IPS-15b (cell line): ENCODE data around the gene TMEM271.

Source experiments
- H3K27me3 ChIP-seq: one replicate; pipeline ENCODE4 v1.6.1; 2013; ENCODE audit warnings: low read length; ENCODE audit not compliant: control insufficient read depth, insufficient read depth
- H3K36me3 ChIP-seq: one replicate; pipeline ENCODE4 v1.6.1; 2013; ENCODE audit warnings: low read length; ENCODE audit not compliant: control insufficient read depth, insufficient read depth
- H3K4me1 ChIP-seq: one replicate; pipeline ENCODE4 v1.6.1; 2013; ENCODE audit warnings: mild to moderate bottlenecking, low read length; ENCODE audit not compliant: control insufficient read depth, insufficient read depth
- H3K4me3 ChIP-seq: one replicate; pipeline ENCODE4 v1.5.1; 2013; ENCODE audit warnings: low read depth, low read length
- H3K9ac ChIP-seq: one replicate; pipeline ENCODE4 v1.6.1; 2013; ENCODE audit warnings: low read depth, mild to moderate bottlenecking, low read length
- H3K9me3 ChIP-seq: one replicate; pipeline ENCODE4 v1.6.1; 2013; ENCODE audit warnings: mild to moderate bottlenecking, low read length; ENCODE audit not compliant: control insufficient read depth, insufficient read depth

The TMEM271 gene

DNA sequence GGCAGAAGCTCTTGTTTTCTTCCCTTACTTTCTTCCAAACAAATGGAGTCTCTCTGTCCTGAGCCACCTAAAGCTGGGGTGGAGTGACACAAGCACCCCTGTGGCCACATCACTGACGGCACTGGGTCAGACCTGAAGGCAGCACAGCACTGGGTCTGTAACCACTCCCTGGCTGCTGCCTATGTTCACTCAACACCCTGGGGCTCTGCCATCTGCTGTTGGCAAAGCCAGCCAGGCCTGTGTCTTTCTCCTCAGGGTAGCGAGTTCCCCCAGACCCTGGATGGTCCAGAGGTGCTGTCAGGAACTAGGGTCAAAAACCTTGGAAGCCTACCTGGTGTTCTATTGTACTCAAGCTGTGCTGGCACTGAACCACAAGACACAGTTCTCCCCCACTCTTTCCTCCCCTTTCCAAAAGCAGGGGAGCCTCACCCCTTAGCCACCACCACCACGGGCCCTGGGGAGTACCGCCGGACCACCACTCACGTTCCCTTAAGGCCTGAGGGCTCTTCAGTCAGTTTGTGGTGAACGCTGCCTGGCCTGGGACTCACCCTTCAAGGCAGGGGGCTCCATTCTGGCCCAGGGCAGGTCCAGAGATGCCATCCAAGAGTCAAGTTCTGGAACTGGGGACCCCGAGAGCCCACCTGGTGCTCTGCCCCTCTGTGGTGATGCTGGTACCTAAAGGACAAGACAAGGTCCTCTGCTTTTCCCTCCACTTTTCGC is 31.5 kb downstream of the TMEM271 start:
- Histone ChIP-seq H3K4me3 (no peak overlapping the region), H3K9me3 (no peaks in the 10 kb centered on the region), H3K27me3 (no peaks in the 10 kb centered on the region), H3K9ac (no peak overlapping the region), H3K4me1 (no peaks in the 10 kb centered on the region), H3K36me3 (no peaks in the 10 kb centered on the region)

DNA sequence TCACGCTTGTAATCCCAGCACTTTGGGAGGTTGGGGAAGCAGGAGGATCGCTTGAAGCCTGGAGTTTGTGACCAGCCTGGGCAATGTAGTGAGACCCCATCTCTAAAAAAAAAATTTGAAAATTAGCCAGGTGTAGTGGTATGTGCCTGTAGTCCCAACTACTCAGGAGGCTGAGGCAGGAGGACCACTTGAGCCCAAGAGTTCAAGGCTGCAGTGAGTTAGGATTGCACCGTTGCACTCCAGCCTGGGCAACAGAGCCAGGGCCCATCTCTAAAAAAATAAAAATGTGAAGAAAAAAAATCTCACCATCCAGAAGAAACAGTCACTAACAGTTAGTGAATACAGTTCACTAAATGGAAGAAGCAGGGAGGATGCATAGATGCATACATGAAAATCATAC is 34.8 kb downstream of the TMEM271 start:
- Histone ChIP-seq H3K4me1 (no peaks in the 10 kb centered on the region), H3K4me3 (no peak overlapping the region), H3K27me3 (no peaks in the 10 kb centered on the region), H3K9me3 (no peaks in the 10 kb centered on the region), H3K36me3 (peaks cover 11% of the 10 kb centered on the region), H3K9ac (no peak overlapping the region)

DNA sequence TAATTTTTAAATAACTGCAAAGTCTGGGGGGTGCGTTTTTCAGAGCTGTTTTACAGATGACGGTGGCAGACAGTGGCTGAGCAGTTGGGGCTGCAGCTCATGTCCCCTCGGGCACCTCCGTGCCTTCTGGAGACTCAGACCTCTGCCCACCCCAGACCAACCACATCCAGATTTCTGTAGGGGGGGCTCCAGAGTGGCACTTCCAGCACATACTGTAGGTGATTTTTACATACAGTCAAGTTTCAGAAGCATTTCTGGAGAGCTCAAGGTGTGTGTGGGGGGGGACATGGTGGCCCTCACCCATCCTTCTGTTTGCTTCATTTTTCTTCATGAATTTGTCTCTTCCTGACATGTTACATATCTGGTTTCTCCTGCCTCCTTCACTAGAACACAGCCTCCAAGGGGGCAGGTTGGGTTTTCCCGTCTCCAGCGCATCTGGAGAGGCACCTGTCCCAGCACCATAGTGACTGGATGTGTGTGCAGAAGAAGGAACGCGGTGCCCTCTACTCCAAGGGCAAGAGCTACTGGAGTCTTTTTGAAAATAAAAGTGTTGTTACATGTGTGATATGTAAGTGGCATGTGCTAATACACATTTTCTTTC is 37.5 kb downstream of the TMEM271 start:
- H3K27me3 ChIP-seq = no peaks in the 10 kb centered on the region
- peaks cover 26% of the 10 kb centered on the region for H3K36me3 ChIP-seq
- H3K9me3 ChIP-seq = no peaks in the 10 kb centered on the region
- H3K4me3 ChIP-seq = no peak overlapping the region
- H3K4me1 ChIP-seq = no peaks in the 10 kb centered on the region
- H3K9ac ChIP-seq = no peak overlapping the region

DNA sequence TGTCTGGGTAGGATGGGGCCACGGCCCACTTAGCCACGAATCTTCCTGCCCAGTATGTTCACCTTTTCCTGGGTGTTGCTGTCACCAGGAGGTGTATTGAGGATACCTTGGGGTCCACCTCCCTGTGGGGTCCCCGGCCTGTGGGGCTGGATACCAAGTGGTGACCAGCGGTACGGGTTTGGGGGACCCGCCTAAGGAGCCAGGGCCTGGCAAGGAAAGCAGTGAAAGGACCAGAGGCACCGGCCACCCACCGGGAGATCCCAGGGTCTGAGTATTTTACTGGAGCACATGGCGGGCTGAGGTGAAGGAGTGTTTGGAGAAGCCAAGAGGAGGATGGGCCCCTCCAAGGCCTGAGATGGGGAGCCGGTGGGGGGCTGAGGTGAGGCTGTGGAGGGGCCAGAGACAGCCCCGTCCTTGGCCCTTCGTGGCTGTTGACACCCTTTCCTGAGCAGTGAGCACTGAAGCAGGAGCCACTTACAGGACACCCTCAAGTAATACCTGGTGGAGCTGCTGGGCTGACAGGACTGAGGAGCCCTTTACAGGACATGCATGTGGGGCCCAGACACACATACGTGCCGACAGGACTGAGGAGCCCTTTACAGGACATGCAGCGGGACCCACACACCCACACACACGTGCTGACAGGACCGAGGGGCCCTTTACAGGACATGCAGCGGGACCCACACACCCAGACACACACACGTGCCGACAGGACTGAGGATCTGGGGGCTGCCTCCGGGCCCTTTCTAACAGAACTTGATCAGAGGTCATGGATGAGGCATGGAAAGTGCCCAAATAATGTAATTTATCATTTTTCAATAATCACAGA is 38.4 kb downstream of the TMEM271 start:
- Histone ChIP-seq H3K9me3 (no peaks in the 10 kb centered on the region), H3K36me3 (peaks cover 34% of the 10 kb centered on the region), H3K27me3 (no peaks in the 10 kb centered on the region), H3K4me3 (no peak overlapping the region), H3K4me1 (no peaks in the 10 kb centered on the region), H3K9ac (no peak overlapping the region)

GRCh38 chr4:536351-536972 is 39.6 kb downstream of the TMEM271 start:
- Histone ChIP-seq H3K9me3 (no peaks in the 10 kb centered on the region), H3K9ac (no peak overlapping the region), H3K4me1 (no peaks in the 10 kb centered on the region), H3K36me3 (peaks cover 45% of the 10 kb centered on the region), H3K4me3 (no peak overlapping the region), H3K27me3 (no peaks in the 10 kb centered on the region)

DNA sequence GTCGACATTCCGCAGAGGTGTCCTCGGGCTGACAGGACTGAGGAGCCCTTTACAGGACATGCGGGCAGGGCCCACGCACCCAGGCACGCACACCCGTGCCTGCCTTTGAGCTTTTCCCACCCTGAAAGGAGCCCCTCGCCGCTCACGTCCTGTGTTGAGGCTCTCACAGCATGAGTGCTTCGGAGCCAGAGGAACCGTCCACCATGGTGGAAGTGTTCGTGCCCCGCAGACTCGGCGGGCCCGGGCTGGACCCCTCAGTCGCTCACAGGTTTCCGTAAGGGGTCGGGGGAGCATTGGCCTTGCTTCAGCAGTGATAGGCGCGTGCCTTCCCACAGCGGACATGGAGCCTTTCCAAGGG is 40.2 kb downstream of the TMEM271 start:
- Histone ChIP-seq H3K4me1 (no peaks in the 10 kb centered on the region), H3K27me3 (no peaks in the 10 kb centered on the region), H3K4me3 (no peak overlapping the region), H3K36me3 (peaks cover 50% of the 10 kb centered on the region), H3K9me3 (no peaks in the 10 kb centered on the region), H3K9ac (no peak overlapping the region)

- Histone ChIP-seq H3K27me3 (no peaks in the 10 kb centered on the region), H3K9me3 (no peaks in the 10 kb centered on the region), H3K4me1 (no peaks in the 10 kb centered on the region), H3K9ac (no peak overlapping the region), H3K4me3 (no peak overlapping the region), H3K36me3 (peaks cover 51% of the 10 kb centered on the region)
Observed at GRCh38 chr4:535181-535923, 40.7 kb downstream of the TMEM271 start.

- Histone ChIP-seq H3K36me3 (peaks cover 54% of the 10 kb centered on the region), H3K4me1 (no peaks in the 10 kb centered on the region), H3K4me3 (no peak overlapping the region), H3K9ac (no peak overlapping the region), H3K9me3 (no peaks in the 10 kb centered on the region), H3K27me3 (no peaks in the 10 kb centered on the region)
Observed at GRCh38 chr4:534576-535151, 41.4 kb downstream of the TMEM271 start.

DNA sequence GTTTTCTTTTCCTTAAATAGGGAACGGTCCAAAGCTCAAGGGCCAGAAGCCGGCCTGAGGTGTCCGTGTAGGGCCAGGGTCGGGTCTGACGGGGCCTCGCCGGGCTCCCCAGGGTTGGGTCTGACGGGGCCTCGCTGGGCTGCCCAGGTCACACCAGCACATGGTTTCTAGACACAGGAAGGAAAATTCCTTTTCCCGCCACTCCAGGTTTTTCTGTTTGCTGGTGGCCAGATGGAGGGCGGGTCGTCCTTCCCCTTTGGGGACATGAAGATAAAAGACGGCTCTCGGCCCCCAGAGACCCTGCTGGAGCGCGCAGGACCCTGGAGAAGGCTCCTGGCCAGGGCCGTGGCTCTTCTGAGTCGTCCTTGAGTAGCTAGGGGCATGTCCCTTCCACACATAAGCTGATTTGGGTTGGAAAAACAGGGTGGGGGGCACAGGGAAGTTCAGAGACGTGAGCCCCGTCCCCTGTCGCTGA is 42.0 kb downstream of the TMEM271 start:
- no peaks in the 10 kb centered on the region for H3K9me3 ChIP-seq
- no peaks in the 10 kb centered on the region for H3K27me3 ChIP-seq
- no peak overlapping the region for H3K4me3 ChIP-seq
- no peaks in the 10 kb centered on the region for H3K4me1 ChIP-seq
- peaks cover 56% of the 10 kb centered on the region for H3K36me3 ChIP-seq
- H3K9ac ChIP-seq = no peak overlapping the region

DNA sequence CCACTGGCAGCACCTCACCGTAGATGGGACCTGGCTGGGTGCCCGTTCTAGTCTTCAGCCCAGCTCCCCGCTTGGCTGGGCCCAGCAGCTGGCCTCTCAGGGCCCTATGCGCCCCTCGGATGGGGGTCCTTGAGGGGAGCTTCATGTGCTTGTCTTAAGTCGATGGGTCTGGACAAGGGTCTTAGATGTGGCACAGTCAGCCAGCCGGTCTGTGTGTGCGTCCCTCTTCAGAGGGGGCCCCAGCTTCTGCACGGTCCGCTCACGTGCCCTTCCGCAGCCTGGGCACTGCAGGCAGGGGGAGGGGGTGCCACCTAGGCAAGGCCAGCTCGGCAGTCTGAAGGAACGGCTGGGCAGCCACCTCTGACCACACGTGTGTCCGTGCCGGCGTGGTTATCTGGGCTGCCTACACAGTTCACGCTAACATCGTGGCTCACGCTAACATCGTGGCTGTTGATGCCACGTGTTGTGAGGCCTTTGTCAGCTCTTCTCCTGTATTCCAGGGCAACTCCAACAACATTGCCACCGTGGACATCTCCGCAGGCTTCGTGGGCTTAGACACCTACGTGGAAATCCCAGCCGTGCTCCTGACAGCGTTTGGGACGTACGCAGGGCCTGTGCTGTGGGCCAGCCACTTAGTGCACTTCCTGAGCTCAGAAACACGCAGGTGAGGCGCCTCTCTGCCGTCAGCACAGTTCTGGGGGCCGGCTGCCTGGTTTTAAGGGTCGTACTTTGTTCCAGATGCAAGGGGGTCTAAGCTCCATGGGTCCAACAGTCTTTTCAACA is 42.6 kb downstream of the TMEM271 start:
- H3K9ac ChIP-seq = no peak overlapping the region
- H3K9me3 ChIP-seq = no peaks in the 10 kb centered on the region
- H3K27me3 ChIP-seq = no peaks in the 10 kb centered on the region
- H3K4me3 ChIP-seq = no peak overlapping the region
- peaks cover 61% of the 10 kb centered on the region for H3K36me3 ChIP-seq
- H3K4me1 ChIP-seq = no peaks in the 10 kb centered on the region
